ENCODE data around the gene ZNF502.

DNA sequence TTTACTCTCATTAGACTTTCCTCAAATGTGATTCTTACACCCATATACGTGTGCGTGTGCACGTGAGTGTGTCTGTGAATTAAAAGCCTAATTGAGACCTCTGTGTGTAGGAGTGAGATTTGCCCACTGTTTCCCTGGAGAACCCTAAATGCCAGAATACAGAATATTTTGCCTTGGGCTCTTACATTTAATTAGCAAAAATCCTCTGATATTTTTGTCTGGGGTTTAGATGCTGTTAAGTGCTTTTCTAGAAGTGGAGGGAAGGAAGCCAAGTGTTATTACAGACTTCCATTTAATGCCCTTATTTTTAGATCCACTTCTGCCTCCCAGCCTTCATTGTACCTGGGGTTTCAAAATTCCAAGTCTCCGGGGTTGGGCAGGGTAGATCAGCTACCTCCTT, 46.1 kb upstream of the ZNF502 start:
- TF ChIP-seq, protein P1, sequence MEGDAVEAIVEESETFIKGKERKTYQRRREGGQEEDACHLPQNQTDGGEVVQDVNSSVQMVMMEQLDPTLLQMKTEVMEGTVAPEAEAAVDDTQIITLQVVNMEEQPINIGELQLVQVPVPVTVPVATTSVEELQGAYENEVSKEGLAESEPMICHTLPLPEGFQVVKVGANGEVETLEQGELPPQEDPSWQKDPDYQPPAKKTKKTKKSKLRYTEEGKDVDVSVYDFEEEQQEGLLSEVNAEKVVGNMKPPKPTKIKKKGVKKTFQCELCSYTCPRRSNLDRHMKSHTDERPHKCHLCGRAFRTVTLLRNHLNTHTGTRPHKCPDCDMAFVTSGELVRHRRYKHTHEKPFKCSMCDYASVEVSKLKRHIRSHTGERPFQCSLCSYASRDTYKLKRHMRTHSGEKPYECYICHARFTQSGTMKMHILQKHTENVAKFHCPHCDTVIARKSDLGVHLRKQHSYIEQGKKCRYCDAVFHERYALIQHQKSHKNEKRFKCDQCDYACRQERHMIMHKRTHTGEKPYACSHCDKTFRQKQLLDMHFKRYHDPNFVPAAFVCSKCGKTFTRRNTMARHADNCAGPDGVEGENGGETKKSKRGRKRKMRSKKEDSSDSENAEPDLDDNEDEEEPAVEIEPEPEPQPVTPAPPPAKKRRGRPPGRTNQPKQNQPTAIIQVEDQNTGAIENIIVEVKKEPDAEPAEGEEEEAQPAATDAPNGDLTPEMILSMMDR (IDR thresholded peaks at IDR 0.05 in 4 of 5, conservative IDR thresholded peaks at IDR 0.05 in 1 of 5): no peak
- no peak for TF ChIP-seq POLR2A (IDR thresholded peaks at IDR 0.05)
